ENCODE measurements around the gene FXYD3.

FXYD3 gene

DNA sequence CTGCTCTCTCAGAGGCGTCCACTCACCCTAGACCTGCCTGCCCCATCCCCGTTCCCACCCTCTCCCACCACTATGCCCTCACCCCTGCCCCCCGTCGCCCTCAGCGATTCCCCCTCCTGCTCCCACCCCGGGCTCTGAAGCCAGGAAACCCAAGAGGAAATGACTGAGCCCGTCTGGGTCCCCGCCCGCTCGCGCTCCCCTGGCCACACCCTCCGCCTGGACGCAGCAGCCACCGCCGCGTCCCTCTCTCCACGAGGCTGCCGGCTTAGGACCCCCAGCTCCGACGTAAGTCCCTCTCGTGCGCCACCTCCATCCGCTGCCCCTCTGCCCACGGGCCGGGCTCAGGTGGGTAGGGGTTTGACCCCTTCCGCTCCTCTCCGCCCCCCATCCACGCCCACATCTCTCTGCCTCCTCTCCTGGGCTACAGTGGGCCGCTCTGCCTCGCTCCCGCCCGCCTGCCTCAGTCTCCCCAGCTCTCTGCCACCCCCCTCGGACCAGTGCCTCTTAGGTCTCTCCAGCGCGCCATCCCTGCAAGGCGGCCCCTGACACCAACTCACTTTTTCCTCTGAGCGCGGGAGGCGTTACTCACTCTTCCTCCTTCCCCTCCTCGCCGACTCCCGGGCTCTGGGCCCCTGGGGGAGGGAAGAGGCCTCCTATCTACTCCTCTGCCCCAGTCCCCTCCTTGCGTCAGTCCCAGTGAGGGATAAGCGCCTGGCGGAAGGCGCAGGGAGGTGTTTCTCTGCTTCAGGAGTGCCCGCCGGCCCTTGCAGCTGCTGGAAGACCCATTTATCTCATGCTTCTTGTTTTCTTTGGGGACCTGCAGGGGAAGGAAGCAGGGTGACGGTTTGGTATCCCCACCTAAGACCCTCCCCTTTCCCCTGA is 39.1 kb downstream of the FXYD3 start, which contains the start of gene FXYD5:
Gene FXYD5 (plus strand): TSS at position 211 of the 882 bp plus-strand sequence. CDS start 816 bp downstream, outside the sequence.
- TF ChIP-seq CTCF (IDR thresholded peaks at IDR 0.05; ENCODE audit: low read depth, low read length): peak; percentile 10; the same call in 1 of the 2 replicates
- peak within 1 kb of the TSS; percentile 88 for H3K4me3 ChIP-seq (ENCODE audit: low read depth, low read length)

GRCh38 chr19:35155441-35155840 is 39.8 kb downstream of the FXYD3 start:
- no peak for TF ChIP-seq CTCF (IDR thresholded peaks at IDR 0.05; ENCODE audit: low read depth, low read length)
- H3K4me3 ChIP-seq (ENCODE audit: low read depth, low read length): peak overlapping the region; percentile 88

DNA sequence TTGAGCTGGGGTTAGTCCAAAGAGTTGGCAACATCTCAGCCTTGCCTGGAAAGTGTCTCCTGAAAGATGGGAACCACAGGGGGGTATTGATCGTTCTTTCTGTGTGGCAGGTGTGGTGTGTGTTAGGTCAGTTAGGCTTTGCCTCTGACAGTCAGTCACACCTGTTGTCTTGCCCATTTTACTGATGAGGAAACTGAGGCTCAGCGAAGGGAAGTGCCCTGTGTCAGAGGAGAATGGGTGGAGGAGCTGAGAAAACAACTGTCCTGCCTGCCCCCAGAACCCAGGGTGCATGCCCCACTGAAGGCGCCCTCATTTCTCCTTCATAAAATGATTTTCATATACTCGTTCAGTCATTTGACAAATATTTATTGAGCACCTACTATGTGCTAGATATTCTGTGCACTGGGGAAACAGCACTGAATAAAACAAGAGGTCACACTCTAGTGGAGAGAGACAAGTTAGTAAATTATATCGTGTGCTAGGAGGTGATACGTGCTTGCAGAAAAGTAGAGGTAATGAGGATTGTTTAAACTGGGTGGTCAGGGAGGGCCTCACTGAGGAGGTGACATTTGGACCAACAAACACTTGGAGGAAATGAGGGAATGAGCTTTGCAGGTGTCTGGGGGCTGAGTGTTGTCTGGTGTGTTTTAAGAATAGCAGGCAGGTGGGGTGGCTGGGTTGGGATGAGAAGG is 40.5 kb downstream of the FXYD3 start:
- TF ChIP-seq CTCF (IDR thresholded peaks at IDR 0.05; ENCODE audit: low read depth, low read length): no peak
- H3K4me3 ChIP-seq (ENCODE audit: low read depth, low read length): peak overlapping the region; percentile 88

- no peak overlapping the region for H3K4me3 ChIP-seq (ENCODE audit: low read depth, low read length)
- TF ChIP-seq CTCF (IDR thresholded peaks at IDR 0.05; ENCODE audit: low read depth, low read length): no peak
These were observed 41.0 kb downstream of the FXYD3 start for GRCh38 chr19:35156673-35157014.

- no peak for TF ChIP-seq CTCF (IDR thresholded peaks at IDR 0.05; ENCODE audit: low read depth, low read length)
- H3K4me3 ChIP-seq (ENCODE audit: low read depth, low read length): no peak overlapping the region
These were observed 41.8 kb downstream of the FXYD3 start for GRCh38 chr19:35157431-35157830.

DNA sequence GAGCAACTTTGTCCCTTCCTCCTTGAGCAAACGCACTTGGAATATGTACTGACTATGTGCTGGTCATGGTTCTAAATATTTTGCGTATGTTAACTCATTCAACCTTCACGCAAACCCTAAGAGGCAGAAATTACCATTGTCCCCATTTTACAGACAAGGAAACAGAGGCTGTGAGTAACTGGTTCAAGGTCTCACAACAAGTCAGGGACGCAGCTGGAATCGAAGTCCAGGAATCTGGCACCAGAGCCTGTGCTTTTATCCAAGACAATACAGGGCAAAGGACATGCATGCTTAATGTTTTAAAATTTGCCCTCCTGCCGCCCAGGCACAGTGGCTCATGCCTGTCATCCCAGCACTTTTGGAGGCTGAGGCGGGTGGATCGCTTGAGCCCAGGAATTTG is 44.0 kb downstream of the FXYD3 start:
- no peak overlapping the region for H3K4me3 ChIP-seq (ENCODE audit: low read depth, low read length)
- TF ChIP-seq CTCF (IDR thresholded peaks at IDR 0.05; ENCODE audit: low read depth, low read length): no peak

Measured in WI38 (cell line).